ENCODE measurements around the gene CTSC.

DNA sequence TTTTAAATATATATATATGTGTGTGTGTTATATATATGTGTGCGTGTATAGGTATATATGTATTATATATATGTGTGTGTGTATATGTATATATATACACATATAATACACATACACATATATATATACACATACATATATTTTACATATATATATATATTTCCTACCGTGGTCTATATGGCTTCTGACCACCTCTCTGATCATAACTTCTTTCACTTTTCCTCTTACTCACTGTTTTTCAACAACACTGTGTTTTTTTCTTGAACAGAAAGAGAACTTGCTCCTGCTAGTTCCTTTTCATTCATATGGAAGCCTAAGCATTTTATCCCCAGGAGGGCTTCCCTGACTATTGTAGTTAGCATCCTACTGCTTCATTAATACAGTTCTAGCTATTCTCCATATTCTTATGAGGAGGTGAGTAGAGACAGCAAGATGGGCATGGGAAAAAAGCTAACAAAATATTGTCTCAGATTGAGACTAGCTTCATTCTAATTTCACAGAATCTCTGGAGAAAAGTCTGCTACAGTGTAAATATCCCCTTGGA lies 38.5 kb upstream of the CTSC start:
- no peak for TF ChIP-seq FOXK2 (IDR thresholded peaks at IDR 0.05)
- TF ChIP-seq ZNF384 (IDR thresholded peaks at IDR 0.05) = no peak
- TF ChIP-seq FOXM1 (IDR thresholded peaks at IDR 0.05; ENCODE audit: borderline replicate concordance) = no peak
- TF ChIP-seq ELF4 (IDR thresholded peaks at IDR 0.05) = no peak
